HepG2 (cell line): ENCODE measurements around the gene CPNE5. TPM values are rescaled to one million over a fixed set of nuclear protein-coding genes. Genes with fewer than 3 reads are reported as not detected.

Experiments used
- ATAC-seq: fragments of 200-7000 bp; cut with Tn5 transposase; 3 replicates; pipeline ENCODE4 v1.9.1; 2020; ENCODE audit warnings: mild to moderate bottlenecking, moderate library complexity
- BruUV-seq: library from RNA; stranded (reverse); fragments of 400-500 nt; replicated peaks from 2 replicates; lab custom pipeline; 2021; lab: Mats Ljungman, UMichigan
- CTCF ChIA-PET: fragments of 300-600 bp; formaldehyde crosslinking; extraction: SDS; loops from one replicate; lab custom pipeline; 2021; ENCODE audit warnings: low total read pairs, inconsistent platforms, low intra/inter-chr PET ratio; lab: Yijun Ruan, JAX
- POLR2A ChIA-PET: fragments of 350-600 bp; sonication (Branson Sonifier 250); formaldehyde crosslinking; loops from one replicate; lab custom pipeline; 2020; ENCODE audit warnings: antibody characterized with exemption, inconsistent platforms; lab: Yijun Ruan, JAX
- DNase-seq: peaks from one replicate; pipeline ENCODE4 v3.0.0-alpha.2; 2015; ENCODE audit warnings: low spot score
- FAIRE-seq: peaks from 3 replicates; lab custom pipeline; 2011; peaks lifted over from hg19 to GRCh38; lab: Jason Lieb, UNC
- H2AFZ ChIP-seq: one replicate; pipeline ENCODE4 v1.6.1; 2011; ENCODE audit warnings: low read length, inconsistent platforms
- H3K27ac ChIP-seq: fragments of 300-600 bp; 3 replicates; pipeline ENCODE4 v1.8.0; 2011; ENCODE audit warnings: mixed run types, mild to moderate bottlenecking, mixed read lengths, low read length, inconsistent platforms; ENCODE audit not compliant: insufficient read depth; ENCODE audit errors: extremely low read length
- H3K27me3 ChIP-seq, 2 experiments: fragments of 200-600 bp in 1 of 2; 2 replicates in 1 of 2; 3 replicates in 1 of 2; pipeline versions ENCODE4 v1.6.0 to v1.8.0; 2011; ENCODE audit warnings: low read length in 2 of 2, mild to moderate bottlenecking in 2 of 2, moderate library complexity in 2 of 2, inconsistent platforms in 1 of 2; ENCODE audit not compliant: insufficient read depth in 2 of 2, control insufficient read depth in 1 of 2
- H3K36me3 ChIP-seq, 2 experiments: fragments of 200-600 bp in 1 of 2; replicated peaks in 1 of 2; 2 replicates in 1 of 2; 3 replicates in 1 of 2; pipeline versions ENCODE4 v1.5.1 to v1.8.0; 2011; ENCODE audit warnings: low read length in 2 of 2, inconsistent platforms in 1 of 2; ENCODE audit not compliant: insufficient read depth in 2 of 2, control insufficient read depth in 1 of 2
- H3K4me1 ChIP-seq: 2 replicates; pipeline ENCODE4 v1.5.1; 2012; ENCODE audit warnings: low read length, inconsistent platforms; ENCODE audit not compliant: insufficient read depth
- H3K4me2 ChIP-seq: 2 replicates; pipeline ENCODE4 v1.6.0; 2011; ENCODE audit warnings: low read depth, low read length, inconsistent platforms
- H3K4me3 ChIP-seq, 3 experiments: fragments of 200-600 bp in 1 of 3; sonication (generic), shearing (Covaris generic) in 1 of 3; replicated peaks in 1 of 3; 2 replicates each; pipeline ENCODE4 v1.5.1; 2011 to 2016; ENCODE audit warnings: low read length in 3 of 3, inconsistent platforms in 2 of 3, low read depth in 2 of 3, mild to moderate bottlenecking in 2 of 3, control low read depth in 1 of 3, mixed read lengths in 1 of 3; ENCODE audit not compliant: insufficient read depth in 1 of 3
- H3K79me2 ChIP-seq: one replicate; pipeline ENCODE4 v1.6.1; 2011; ENCODE audit warnings: low read length, inconsistent platforms; ENCODE audit not compliant: insufficient read depth
- H3K9ac ChIP-seq: 2 replicates; pipeline ENCODE4 v1.6.0; 2011; ENCODE audit warnings: mild to moderate bottlenecking, low read depth, low read length, inconsistent platforms; ENCODE audit not compliant: insufficient read depth
- H3K9me3 ChIP-seq: 2 replicates; pipeline ENCODE4 v1.5.1; 2012; ENCODE audit warnings: mild to moderate bottlenecking, low read length
- H4K20me1 ChIP-seq: 2 replicates; pipeline ENCODE4 v1.6.0; 2011; ENCODE audit warnings: inconsistent platforms, mild to moderate bottlenecking, low read length, moderate library complexity; ENCODE audit not compliant: insufficient read depth
- ELF3 ChIP-seq: IDR thresholded peaks from 2 replicates; pipeline ENCODE4 v1.6.1; 2016; ENCODE audit warnings: missing genetic modification reagents, missing compliant biosample characterization
- ELK4 ChIP-seq: sonication (generic); formaldehyde crosslinking; IDR thresholded peaks from 2 replicates; pipeline ENCODE4 v1.9.0; 2021; ENCODE audit warnings: missing genetic modification reagents, borderline replicate concordance
- FOXM1 ChIP-seq: sonication (generic); formaldehyde crosslinking; IDR thresholded peaks from 2 replicates; pipeline ENCODE4 v1.5.0; 2020; ENCODE audit warnings: missing genetic modification reagents
- MTERF4 ChIP-seq: sonication (generic); formaldehyde crosslinking; IDR thresholded peaks from 2 replicates; pipeline ENCODE4 v1.8.0; 2023; ENCODE audit warnings: mild to moderate bottlenecking, missing genetic modification reagents
- PITX1 ChIP-seq: sonication (generic); formaldehyde crosslinking; IDR thresholded peaks from 2 replicates; pipeline ENCODE4 v1.5.1; 2020; ENCODE audit warnings: mild to moderate bottlenecking, missing genetic modification reagents
- REST ChIP-seq, 2 experiments: IDR thresholded peaks; 2 replicates each; pipeline ENCODE4 v1.6.1; 2011 to 2012; ENCODE audit warnings: low read length in 2 of 2, borderline replicate concordance in 1 of 2, low read depth in 1 of 2, mild to moderate bottlenecking in 1 of 2, moderate library complexity in 1 of 2
- WGBS: methylation state at CpG from one replicate; pipeline ENCODE4 v1.1.6; 2017; ENCODE audit warnings: low lambda C conversion rate; 5-methylcytosine and 5-hydroxymethylcytosine counted together
- in situ Hi-C: cut with HindIII; loops from 2 replicates; pipeline ENCODE4 v1.10.0; 2017; ENCODE audit warnings: low pct_unique_long_range_greater_than_20kb; ENCODE audit not compliant: extremely low pct_ligation_motif_present
- intact Hi-C: fragments of 100-400 bp; cut with micrococcal nuclease; formaldehyde crosslinking; loops from one replicate; pipeline ENCODE4 v1.10.0; 2022; ENCODE audit not compliant: unreplicated experiment
- polyA plus RNA-seq, 8 experiments: library from polyadenylated mRNA; depleted of rRNA in 3 of 8; stranded (reverse) in 7 of 8; unstranded in 1 of 8; fragments of >200 nt; fragmentation: Illumina TruSeq in 4 of 8; extraction: Trizol in 4 of 8; gene quantifications; 2 replicates each; pipeline versions ENCODE4 v1.2.1 to v1.2.3, GENCODE V29; 2011 to 2016; ENCODE audit warnings: low read depth in 4 of 8, missing spikeins in 1 of 8, mixed read lengths in 1 of 8; ENCODE audit not compliant: insufficient read depth in 1 of 8
- total RNA-seq, 5 experiments: library from RNA; depleted of rRNA; stranded (reverse); fragments of >200 nt; fragmentation: Illumina TruSeq; extraction: Trizol; gene quantifications; 2 replicates each; pipeline ENCODE4 v1.2.3, GENCODE V29; 2016; ENCODE audit warnings: low read depth in 1 of 5

CPNE5 gene
- total and polyA plus RNA-seq, 2 of the 13 experiments (the other 11 are each of a cell fraction or from before 2014, with no cell fraction given), result 0.16 TPM; not detected in 1

GRCh38 chr6:36815962-36816735 lies 23.1 kb downstream of the CPNE5 start (continued):
- no peak for TF ChIP-seq ELF3
- TF ChIP-seq, all 625 proteins: peak for 3

GRCh38 chr6:36814249-36814648 lies 25.0 kb downstream of the CPNE5 start:
- H3K9me3 ChIP-seq, result no peaks in the 10 kb centered on the region
- no peak for DNase-seq
- no peak overlapping the region for H3K4me3 ChIP-seq
- H3K27me3 ChIP-seq, result peaks cover 5 to 24% of the 10 kb centered on the region in 2 experiments; a peak in 3 of 5 replicates
- H3K4me1 ChIP-seq, result peaks cover 64% of the 10 kb centered on the region
- ChIA-PET POLR2A (interaction anchor here (0.6 kb wide), 1 partner anchor 448 kb away, joined by 3 read pairs; no protein-coding TSS in a partner anchor), CTCF (no interaction called here)
- TF ChIP-seq ELK4 (CRISPR knock-in tag), result no peak
- no peak for TF ChIP-seq PITX1 (CRISPR knock-in tag)
- no peak for TF ChIP-seq REST (IDR thresholded peaks at IDR 0.05; ENCODE audit: borderline replicate concordance in 1 of 2, low read depth in 1 of 2, low read length in 2 of 2)
- TF ChIP-seq MTERF4 (CRISPR knock-in tag), result no peak
- no peak for TF ChIP-seq FOXM1 (CRISPR knock-in tag)
- no peak overlapping the region for H3K4me2 ChIP-seq
- H4K20me1 ChIP-seq, result no peaks in the 10 kb centered on the region
- in situ Hi-C loops, result loop anchor here (5.0 kb wide), 1 partner anchor 38 kb away; no protein-coding TSS in a partner anchor
- no peaks in the 10 kb centered on the region for H3K36me3 ChIP-seq
- BruUV-seq, result no TSS peak
- WGBS, result 53% methylated on average over 7 of the region's 7 CpGs
- H2AFZ ChIP-seq, result no peak overlapping the region
- intact Hi-C loops, result no loop called here
- no peak overlapping the region for H3K9ac ChIP-seq
- ATAC-seq, result no peak
- no peak overlapping the region for H3K27ac ChIP-seq
- FAIRE-seq, result no peak
- H3K79me2 ChIP-seq, result no peaks in the 10 kb centered on the region
